Activated CD4-positive, alpha-beta T cell treated with anti-CD3 and anti-CD28 coated beads, Interleukin-2, amount 10 ng/mL, durations not matched to agents 24 days and 14 days (primary cell): ENCODE measurements around the gene TUBGCP5. TPM values are rescaled to one million over a fixed set of nuclear protein-coding genes. Genes with fewer than 3 reads are reported as not detected.

Experiments
- DNase-seq: peaks from one replicate; pipeline ENCODE4 v3.0.0; 2022
- H3K27ac Mint-ChIP-seq: one replicate; pipeline ENCODE4 v1.8.0; 2022; ENCODE audit warnings: mild to moderate bottlenecking, mixed read lengths
- H3K27me3 Mint-ChIP-seq: one replicate; pipeline ENCODE4 v1.8.0; 2022; ENCODE audit warnings: mixed read lengths
- H3K36me3 Mint-ChIP-seq: one replicate; pipeline ENCODE4 v1.8.0; 2022; ENCODE audit warnings: low read depth, mild to moderate bottlenecking, mixed read lengths
- H3K4me1 Mint-ChIP-seq: one replicate; pipeline ENCODE4 v1.8.0; 2021; ENCODE audit warnings: mixed read lengths
- H3K4me3 Mint-ChIP-seq: one replicate; pipeline ENCODE4 v1.8.0; 2022; ENCODE audit warnings: mild to moderate bottlenecking, moderate library complexity, mixed read lengths
- H3K9me3 Mint-ChIP-seq: one replicate; pipeline ENCODE4 v1.8.0; 2021; ENCODE audit warnings: mixed read lengths
- intact Hi-C: fragments of 100-400 bp; cut with micrococcal nuclease; formaldehyde crosslinking; loops from one replicate; pipeline ENCODE4 v1.15.1; 2023
- total RNA-seq: library from RNA; stranded (reverse); gene quantifications from 2 replicates; pipeline ENCODE4 v1.2.3, GENCODE V29; 2022

TUBGCP5 gene
- total RNA-seq, 1 donor from 2014 or later, result 26.3 TPM

DNA sequence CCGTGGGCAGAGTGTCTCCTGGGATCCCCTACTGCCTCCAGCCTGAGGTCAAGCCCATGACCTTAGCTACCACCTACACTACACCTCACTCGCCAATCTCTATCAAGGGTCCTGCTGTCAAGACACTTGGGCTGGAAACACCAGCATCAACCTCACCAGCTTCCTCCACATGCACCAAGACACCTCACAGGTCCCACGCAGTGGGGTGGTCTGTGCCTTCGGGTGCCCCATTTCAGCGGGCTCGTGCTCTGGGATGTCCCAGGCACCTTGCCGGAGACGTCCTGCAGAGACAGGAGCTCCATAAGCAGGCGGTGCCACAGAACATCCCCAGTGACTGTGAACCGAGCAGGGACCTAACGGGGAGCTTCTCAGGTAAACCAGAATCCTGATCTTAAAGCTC lies 79.2 kb downstream of the TUBGCP5 start:
- intact Hi-C loops, result no loop called here
- no peak overlapping the region for H3K4me3 Mint-ChIP-seq
- no peaks in the 10 kb centered on the region for H3K9me3 Mint-ChIP-seq
- no peaks in the 10 kb centered on the region for H3K27me3 Mint-ChIP-seq
- no peak for DNase-seq
- no peak overlapping the region for H3K27ac Mint-ChIP-seq
- H3K36me3 Mint-ChIP-seq, result no peaks in the 10 kb centered on the region
- peaks cover 2% of the 10 kb centered on the region for H3K4me1 Mint-ChIP-seq

GRCh38 chr15:22959321-22960101 lies 79.9 kb downstream of the TUBGCP5 start:
- Mint-ChIP-seq H3K4me3 (no peak overlapping the region), H3K4me1 (peaks cover 2% of the 10 kb centered on the region), H3K36me3 (no peaks in the 10 kb centered on the region), H3K9me3 (no peaks in the 10 kb centered on the region), H3K27ac (no peak overlapping the region), H3K27me3 (no peaks in the 10 kb centered on the region)
- intact Hi-C loops, result no loop called here
- DNase-seq, result no peak

DNA sequence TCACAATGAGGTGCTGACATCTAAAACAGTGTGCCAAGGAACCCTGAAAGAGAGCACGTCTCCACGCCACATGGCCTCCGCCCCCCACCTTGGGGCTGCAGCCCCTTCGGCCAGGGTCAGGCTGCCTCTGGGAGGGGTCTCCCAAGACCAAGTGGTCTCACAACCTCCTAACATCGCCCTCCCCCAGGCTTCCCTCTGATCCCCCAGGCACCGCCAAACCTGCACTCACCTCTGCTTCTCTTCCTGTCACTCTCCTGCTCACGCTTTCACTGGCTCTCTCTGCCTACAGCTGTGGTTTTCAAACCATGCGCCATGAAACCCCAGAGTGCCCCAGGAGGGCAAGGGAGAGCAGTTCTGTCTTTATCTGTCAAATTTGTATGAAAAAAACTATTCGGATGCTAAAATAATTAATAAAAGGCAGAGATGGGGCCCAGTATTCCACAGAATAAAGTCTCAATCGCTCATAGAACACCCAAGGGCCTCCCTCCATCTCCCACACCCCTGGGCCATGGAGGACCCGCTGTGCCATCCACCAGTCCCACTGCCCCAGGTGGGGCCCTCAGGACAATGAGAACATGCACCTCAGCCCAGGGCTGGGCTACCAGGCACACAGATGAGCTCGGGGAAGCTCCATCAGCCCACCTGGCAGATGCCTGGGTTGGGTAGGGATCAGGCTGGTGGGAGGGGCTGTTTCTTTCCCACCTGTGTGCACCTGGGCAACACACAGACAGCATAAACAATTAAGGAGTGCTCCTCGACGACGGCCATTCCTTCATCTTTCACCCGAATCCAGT lies 80.7 kb downstream of the TUBGCP5 start:
- no peak overlapping the region for H3K27ac Mint-ChIP-seq
- intact Hi-C loops, result no loop called here
- no peak overlapping the region for H3K4me3 Mint-ChIP-seq
- H3K36me3 Mint-ChIP-seq, result no peaks in the 10 kb centered on the region
- peaks cover 2% of the 10 kb centered on the region for H3K4me1 Mint-ChIP-seq
- DNase-seq, result no peak
- H3K9me3 Mint-ChIP-seq, result no peaks in the 10 kb centered on the region
- no peaks in the 10 kb centered on the region for H3K27me3 Mint-ChIP-seq

DNA sequence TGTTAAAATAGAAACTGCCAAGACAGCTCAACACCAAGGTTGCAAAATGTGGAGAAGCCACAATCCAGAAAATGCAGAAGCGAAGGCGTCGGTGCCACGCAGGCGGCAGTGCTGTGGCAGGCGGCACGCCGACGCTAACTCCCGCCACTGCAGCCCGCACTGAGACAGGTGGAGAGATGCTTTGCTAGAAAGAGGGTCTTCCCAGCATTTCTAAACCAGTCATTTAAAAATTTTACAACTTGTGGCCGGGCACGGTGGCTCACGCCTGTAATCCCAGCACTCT lies 82.5 kb downstream of the TUBGCP5 start:
- H3K27ac Mint-ChIP-seq, result no peak overlapping the region
- no peaks in the 10 kb centered on the region for H3K36me3 Mint-ChIP-seq
- H3K9me3 Mint-ChIP-seq, result no peaks in the 10 kb centered on the region
- intact Hi-C loops, result no loop called here
- no peak overlapping the region for H3K4me3 Mint-ChIP-seq
- H3K4me1 Mint-ChIP-seq, result peaks cover 2% of the 10 kb centered on the region
- H3K27me3 Mint-ChIP-seq, result no peaks in the 10 kb centered on the region
- DNase-seq, result no peak

DNA sequence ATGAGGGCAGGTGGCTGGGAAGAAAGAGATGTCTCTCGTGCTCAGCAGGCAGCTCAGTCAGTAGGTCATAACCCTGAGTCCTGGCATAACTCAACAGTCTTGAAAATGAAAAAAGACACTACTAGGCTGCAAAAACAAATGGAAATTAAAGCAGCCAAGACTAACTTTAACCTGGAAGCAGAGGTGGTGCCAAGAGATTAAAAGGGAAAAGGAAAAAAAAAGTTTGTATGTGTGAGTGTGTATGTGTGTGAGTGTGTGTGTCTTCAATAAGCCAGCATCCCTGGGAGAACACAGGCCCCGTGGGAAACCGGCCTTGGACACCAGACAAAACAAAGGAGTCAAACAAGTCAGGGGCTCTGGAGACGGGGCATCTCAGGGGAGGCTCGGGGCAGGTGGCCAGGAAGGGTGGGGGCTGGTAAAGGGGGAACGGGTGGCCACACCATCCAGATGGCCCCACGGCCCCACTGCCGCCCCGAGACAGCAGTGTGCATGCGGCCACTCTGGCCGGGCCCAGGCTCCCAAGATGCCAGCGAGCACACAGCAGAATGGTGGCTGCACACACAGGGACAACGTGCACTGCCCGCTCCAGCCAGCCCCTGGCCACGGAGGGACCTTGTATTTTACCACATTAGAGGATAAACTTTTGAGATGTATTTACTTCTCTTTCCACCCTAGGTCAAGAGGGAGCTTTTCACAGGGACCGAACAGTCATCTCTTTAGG lies 83.0 kb downstream of the TUBGCP5 start:
- no peaks in the 10 kb centered on the region for H3K36me3 Mint-ChIP-seq
- no peak overlapping the region for H3K27ac Mint-ChIP-seq
- peaks cover 2% of the 10 kb centered on the region for H3K4me1 Mint-ChIP-seq
- intact Hi-C loops, result no loop called here
- no peaks in the 10 kb centered on the region for H3K27me3 Mint-ChIP-seq
- H3K4me3 Mint-ChIP-seq, result no peak overlapping the region
- H3K9me3 Mint-ChIP-seq, result no peaks in the 10 kb centered on the region
- DNase-seq, result no peak

- DNase-seq, result no peak
- no peaks in the 10 kb centered on the region for H3K36me3 Mint-ChIP-seq
- H3K27me3 Mint-ChIP-seq, result no peaks in the 10 kb centered on the region
- no peaks in the 10 kb centered on the region for H3K9me3 Mint-ChIP-seq
- H3K4me3 Mint-ChIP-seq, result no peak overlapping the region
- peaks cover 2% of the 10 kb centered on the region for H3K4me1 Mint-ChIP-seq
- H3K27ac Mint-ChIP-seq, result no peak overlapping the region
- intact Hi-C loops, result no loop called here
Observed at GRCh38 chr15:22955544-22956119, 83.7 kb downstream of the TUBGCP5 start.

DNA sequence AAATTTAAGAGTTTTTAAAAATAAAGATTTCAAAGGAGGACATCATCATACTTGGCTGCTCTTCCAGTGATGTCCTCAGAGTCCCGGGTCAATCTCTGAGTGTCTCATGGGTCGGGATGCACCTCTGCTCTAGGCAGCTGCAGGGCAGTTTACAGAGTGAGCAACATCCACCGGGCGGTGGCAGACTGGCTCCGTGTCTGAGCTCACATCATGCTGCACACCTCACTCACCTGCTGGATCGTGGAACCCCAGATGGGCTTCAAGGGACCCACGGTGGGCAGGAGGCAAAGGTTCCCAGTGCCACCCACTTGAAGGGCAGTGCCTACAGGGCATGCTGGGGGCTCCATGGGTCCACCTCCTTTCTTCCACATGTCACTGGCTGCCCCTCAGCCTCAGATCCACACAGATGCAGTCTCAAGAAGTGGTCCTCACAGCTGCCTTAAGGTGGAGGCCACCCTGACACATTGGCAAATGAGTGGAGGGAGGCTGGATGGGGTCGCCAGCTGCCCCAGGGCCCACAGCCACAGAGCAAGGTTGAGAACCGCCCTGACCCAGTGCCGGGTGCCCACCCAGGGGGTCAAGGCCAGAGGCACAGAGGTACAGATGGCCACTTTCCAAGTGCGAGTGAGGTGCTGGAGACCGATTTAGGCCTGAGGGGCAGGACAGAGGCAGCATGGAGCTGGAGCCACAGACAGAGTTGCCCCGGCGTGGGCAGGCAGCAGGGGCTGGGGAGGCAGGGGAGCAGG lies 84.4 kb downstream of the TUBGCP5 start:
- intact Hi-C loops, result no loop called here
- DNase-seq, result no peak
- H3K4me1 Mint-ChIP-seq, result peaks cover 2% of the 10 kb centered on the region
- H3K27me3 Mint-ChIP-seq, result no peaks in the 10 kb centered on the region
- no peaks in the 10 kb centered on the region for H3K9me3 Mint-ChIP-seq
- no peak overlapping the region for H3K4me3 Mint-ChIP-seq
- no peaks in the 10 kb centered on the region for H3K36me3 Mint-ChIP-seq
- H3K27ac Mint-ChIP-seq, result no peak overlapping the region

GRCh38 chr15:22954326-22954725 lies 85.0 kb downstream of the TUBGCP5 start:
- intact Hi-C loops, result no loop called here
- DNase-seq, result no peak
- Mint-ChIP-seq H3K27me3 (no peaks in the 10 kb centered on the region), H3K36me3 (no peaks in the 10 kb centered on the region), H3K27ac (no peak overlapping the region), H3K4me1 (peaks cover 2% of the 10 kb centered on the region), H3K9me3 (no peaks in the 10 kb centered on the region), H3K4me3 (no peak overlapping the region)

DNA sequence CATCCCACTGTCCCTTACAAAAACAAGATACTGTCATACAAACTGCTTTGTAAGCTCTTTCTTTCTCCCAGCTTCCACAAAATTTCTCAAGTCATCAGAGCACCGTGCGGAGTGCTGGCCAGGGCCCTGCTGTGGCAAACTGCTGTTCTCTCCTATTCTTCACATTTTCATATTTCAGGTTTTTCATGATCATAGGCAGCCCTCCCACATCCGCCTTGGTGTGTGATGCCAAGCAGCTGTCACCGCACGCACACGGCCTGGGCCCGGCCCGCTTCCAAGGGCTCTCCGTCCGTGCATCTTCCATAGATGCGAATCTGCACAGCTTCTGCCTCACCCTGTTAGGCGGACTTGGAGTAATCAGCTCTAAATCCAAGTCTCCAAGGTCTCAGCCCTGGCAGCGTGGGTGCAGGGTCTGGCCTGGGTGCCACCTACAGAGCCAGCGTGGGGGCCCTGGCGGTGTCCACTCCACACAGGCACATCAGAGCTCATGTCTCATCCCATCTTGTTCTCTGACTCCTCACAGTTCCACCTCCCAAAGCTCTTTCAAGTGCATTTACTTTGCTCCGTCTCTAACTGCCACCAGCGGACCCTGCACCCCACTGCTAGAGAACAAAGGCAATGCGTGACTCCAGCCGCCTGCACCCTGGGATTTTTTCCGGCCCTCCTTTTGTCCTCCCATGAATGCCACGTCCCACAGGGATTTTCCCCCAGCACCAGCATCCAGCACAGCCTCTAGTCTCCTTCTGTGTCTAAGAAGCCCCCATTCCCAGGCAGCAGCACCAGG lies 86.4 kb downstream of the TUBGCP5 start:
- Mint-ChIP-seq H3K9me3 (no peaks in the 10 kb centered on the region), H3K36me3 (no peaks in the 10 kb centered on the region), H3K4me3 (no peak overlapping the region), H3K27ac (no peak overlapping the region), H3K27me3 (peaks cover 4% of the 10 kb centered on the region), H3K4me1 (peaks cover 10% of the 10 kb centered on the region)
- DNase-seq, result no peak
- intact Hi-C loops, result no loop called here

DNA sequence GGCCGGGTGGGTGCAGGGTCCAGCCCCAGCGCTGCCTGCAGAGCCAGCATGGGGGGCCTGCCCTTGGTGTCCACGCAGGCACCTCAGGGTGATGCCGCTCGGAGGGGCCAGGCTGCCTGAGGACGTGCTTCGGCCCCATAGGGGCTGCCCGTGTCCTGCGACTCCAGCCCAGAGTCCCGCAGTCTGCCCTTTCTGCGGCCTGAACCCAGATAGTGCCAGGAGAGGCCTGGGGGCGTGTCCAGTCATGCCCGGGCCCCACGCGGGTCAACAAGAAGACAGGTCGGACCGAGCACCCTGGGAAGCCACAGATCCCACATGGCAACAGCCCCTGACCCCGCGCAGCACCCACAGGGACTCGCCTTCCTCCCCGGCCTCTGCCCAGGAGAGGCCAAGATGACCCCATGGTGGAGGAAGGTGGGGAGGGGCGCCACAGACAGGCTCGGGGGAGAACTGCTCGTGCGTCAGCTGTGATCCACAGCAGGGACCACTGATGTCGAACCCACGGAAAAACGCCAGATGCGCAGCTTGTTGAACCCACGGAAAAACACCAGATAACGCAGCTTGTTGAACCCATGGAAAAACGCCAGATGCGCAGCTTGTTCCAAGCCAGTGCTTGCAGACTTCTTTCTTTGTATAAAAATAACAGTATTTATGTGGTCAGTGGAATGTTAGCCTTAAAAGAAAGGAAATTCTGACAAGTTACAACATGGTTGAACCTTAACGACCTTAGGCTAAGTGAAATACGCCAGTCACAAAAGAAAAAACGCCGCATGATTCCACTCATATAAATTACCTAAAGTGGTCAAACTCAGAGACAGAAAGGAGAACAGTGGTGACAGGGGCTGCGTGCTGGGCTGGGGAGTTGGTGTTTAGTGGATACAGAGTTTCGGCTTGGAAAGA lies 87.7 kb downstream of the TUBGCP5 start:
- peaks cover 10% of the 10 kb centered on the region for H3K4me1 Mint-ChIP-seq
- no peaks in the 10 kb centered on the region for H3K36me3 Mint-ChIP-seq

DNA sequence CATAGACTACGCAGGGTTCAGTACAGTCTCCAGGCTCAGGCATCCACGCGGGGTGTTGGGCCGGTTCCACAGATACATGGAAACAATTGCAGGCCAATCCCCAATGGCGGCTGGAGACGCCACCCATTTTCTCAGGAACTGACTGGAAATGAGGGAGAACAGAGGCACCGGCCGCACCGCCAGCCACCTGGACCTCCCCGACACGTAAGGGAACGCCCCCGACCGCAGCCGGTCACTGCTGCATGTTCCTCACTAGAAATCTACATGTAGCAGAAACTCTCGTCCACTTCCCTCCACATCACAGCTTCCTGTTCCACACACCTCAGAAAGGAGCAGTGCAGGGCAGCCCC lies 88.4 kb downstream of the TUBGCP5 start:
- H3K4me3 Mint-ChIP-seq, result no peak overlapping the region
- H3K9me3 Mint-ChIP-seq, result no peaks in the 10 kb centered on the region
- no peak for DNase-seq
- intact Hi-C loops, result no loop called here
- no peaks in the 10 kb centered on the region for H3K36me3 Mint-ChIP-seq
- no peak overlapping the region for H3K27ac Mint-ChIP-seq
- H3K27me3 Mint-ChIP-seq, result peaks cover 4% of the 10 kb centered on the region
- peaks cover 10% of the 10 kb centered on the region for H3K4me1 Mint-ChIP-seq

More for the DNA sequence above, 87.7 kb downstream of the TUBGCP5 start:
- H3K4me3 Mint-ChIP-seq, result no peak overlapping the region
- peaks cover 4% of the 10 kb centered on the region for H3K27me3 Mint-ChIP-seq
- no peak for DNase-seq
- intact Hi-C loops, result no loop called here
- H3K9me3 Mint-ChIP-seq, result no peaks in the 10 kb centered on the region
- H3K27ac Mint-ChIP-seq, result no peak overlapping the region

DNA sequence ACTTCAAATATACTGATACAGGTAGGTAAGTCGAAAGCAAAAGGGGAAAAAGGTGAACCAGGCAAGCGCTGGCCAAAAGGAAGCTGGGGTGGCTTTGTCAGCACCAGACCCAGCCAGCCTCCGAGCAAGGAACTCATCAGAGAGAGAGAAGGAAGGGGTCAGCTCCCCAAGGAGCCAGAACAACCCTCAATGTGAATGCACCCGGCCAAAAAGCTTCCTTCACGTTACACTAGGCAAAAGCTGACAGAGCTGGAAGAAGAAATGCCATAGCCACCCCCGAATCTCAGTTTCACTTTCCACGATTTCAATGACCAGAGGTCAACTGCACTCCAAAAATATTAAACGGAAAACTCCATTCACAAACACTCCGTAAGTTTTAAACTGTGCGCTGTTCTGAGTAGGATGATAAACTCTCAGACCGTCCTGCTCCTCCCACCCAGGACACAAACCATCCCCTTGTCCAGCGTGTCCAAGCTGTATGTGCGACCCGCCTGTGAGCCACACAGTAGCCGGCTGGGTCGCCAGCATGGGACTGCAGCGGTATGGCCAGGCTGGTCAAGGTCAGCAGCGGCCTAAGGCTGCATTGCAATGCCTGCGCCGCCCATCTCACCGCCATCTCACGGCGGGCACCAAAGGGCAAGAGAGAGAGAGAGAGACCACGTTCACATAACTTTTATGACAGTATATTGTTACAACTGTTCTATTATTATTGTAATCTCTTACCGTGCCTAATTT lies 88.9 kb downstream of the TUBGCP5 start:
- Mint-ChIP-seq H3K27ac (no peak overlapping the region), H3K36me3 (no peaks in the 10 kb centered on the region), H3K27me3 (peaks cover 4% of the 10 kb centered on the region), H3K4me1 (peaks cover 10% of the 10 kb centered on the region), H3K9me3 (no peaks in the 10 kb centered on the region), H3K4me3 (no peak overlapping the region)
- DNase-seq, result no peak
- intact Hi-C loops, result no loop called here
